Neural cell (in vitro differentiated cells): ENCODE data around the gene PRKCA. TPM values are rescaled to one million over a fixed set of nuclear protein-coding genes. Genes with fewer than 3 reads are reported as not detected.

ENCODE experiments used
- H2AFZ ChIP-seq: fragments of 200-600, 300-800 bp; sonication (generic), shearing (Covaris generic); 2 replicates; pipeline ENCODE4 v1.6.0; 2014; ENCODE audit warnings: low read depth, mild to moderate bottlenecking, antibody characterized with exemption, low read length, moderate library complexity
- H3F3A ChIP-seq: fragments of 200-600 bp; shearing (Covaris generic); 2 replicates; pipeline ENCODE4 v1.6.1; 2016; ENCODE audit warnings: mild to moderate bottlenecking, moderate library complexity, mixed read lengths, antibody characterized with exemption, low read length; ENCODE audit not compliant: insufficient read depth, poor library complexity, severe bottlenecking
- H3K27ac ChIP-seq: fragments of 200-600, 300-800 bp; sonication (generic), shearing (Covaris generic); 2 replicates; pipeline ENCODE4 v1.5.1; 2014; ENCODE audit warnings: mild to moderate bottlenecking, low read length, moderate library complexity
- H3K27me3 ChIP-seq: fragments of 300-800, 200-600 bp; sonication (generic), shearing (Covaris generic); 2 replicates; pipeline ENCODE4 v1.6.0; 2014; ENCODE audit warnings: mild to moderate bottlenecking, low read depth, low read length, moderate library complexity; ENCODE audit not compliant: insufficient read depth
- H3K36me3 ChIP-seq: fragments of 300-800, 200-600 bp; sonication (generic), shearing (Covaris generic); 2 replicates; pipeline ENCODE4 v1.5.1; 2014; ENCODE audit warnings: mild to moderate bottlenecking, antibody characterized with exemption, low read length, moderate library complexity; ENCODE audit not compliant: insufficient read depth
- H3K4me2 ChIP-seq: fragments of 300-800, 200-600 bp; sonication (generic), shearing (Covaris generic); 2 replicates; pipeline ENCODE4 v1.6.0; 2014; ENCODE audit warnings: mild to moderate bottlenecking, low read length
- H3K4me3 ChIP-seq: fragments of 300-800, 200-600 bp; sonication (generic), shearing (Covaris generic); 2 replicates; pipeline ENCODE4 v1.5.1; 2014; ENCODE audit warnings: mild to moderate bottlenecking, low read length, moderate library complexity
- H3K79me2 ChIP-seq: fragments of 200-600 bp; shearing (Covaris generic); replicated peaks from 2 replicates; pipeline ENCODE4 v1.6.0; 2014; ENCODE audit warnings: mild to moderate bottlenecking, low read length, moderate library complexity; ENCODE audit not compliant: insufficient read depth
- H3K9ac ChIP-seq: fragments of 300-800, 200-600 bp; sonication (generic), shearing (Covaris generic); 2 replicates; pipeline ENCODE4 v1.6.1; 2016; ENCODE audit warnings: mild to moderate bottlenecking, low read length, mixed read lengths
- H3K9me2 ChIP-seq: fragments of 200-600 bp; shearing (Covaris generic); 2 replicates; pipeline ENCODE4 v1.6.1; 2016; ENCODE audit warnings: mild to moderate bottlenecking, low read length, mixed read lengths; ENCODE audit not compliant: insufficient read depth
- H3K9me3 ChIP-seq: fragments of 200-600, 300-800 bp; sonication (generic), shearing (Covaris generic); 2 replicates; pipeline ENCODE4 v1.6.1; 2016; ENCODE audit warnings: mild to moderate bottlenecking, mixed run types, low read length, moderate library complexity, mixed read lengths
- H4K20me1 ChIP-seq: fragments of 200-600 bp; shearing (Covaris generic); 2 replicates; pipeline ENCODE4 v1.6.1; 2016; ENCODE audit warnings: mild to moderate bottlenecking, mixed run types; ENCODE audit not compliant: insufficient read depth
- CTCF ChIP-seq: fragments of 450-650 bp; IDR thresholded peaks from 2 replicates; pipeline ENCODE4 v1.5.1; 2014; ENCODE audit warnings: antibody characterized with exemption, mild to moderate bottlenecking, moderate library complexity; ENCODE audit not compliant: poor library complexity, severe bottlenecking
- EP300 ChIP-seq: fragments of 450-650 bp; conservative IDR thresholded peaks from 2 replicates; pipeline ENCODE4 v1.6.1; 2014; ENCODE audit warnings: antibody characterized with exemption, mild to moderate bottlenecking, moderate library complexity; ENCODE audit not compliant: poor library complexity, severe bottlenecking
- EZH2 ChIP-seq: fragments of 200-600, 300-800 bp; shearing (Covaris generic), sonication (generic); IDR thresholded peaks from 2 replicates; pipeline ENCODE4 v1.6.1; 2014; ENCODE audit warnings: antibody characterized with exemption, low read length, borderline replicate concordance, mild to moderate bottlenecking; ENCODE audit not compliant: insufficient read depth, poor library complexity, severe bottlenecking
- MXI1 ChIP-seq: fragments of 450-650 bp; conservative IDR thresholded peaks from 2 replicates; pipeline ENCODE4 v1.6.1; 2014; ENCODE audit warnings: antibody characterized with exemption, mild to moderate bottlenecking; ENCODE audit not compliant: poor library complexity, severe bottlenecking
- POLR2AphosphoS5 ChIP-seq: IDR thresholded peaks from 2 replicates; pipeline ENCODE4 v1.6.1; 2012
- RAD21 ChIP-seq: fragments of 450-650 bp; conservative IDR thresholded peaks from 2 replicates; pipeline ENCODE4 v1.6.1; 2014; ENCODE audit warnings: antibody characterized with exemption, mild to moderate bottlenecking, moderate library complexity
- REST ChIP-seq: IDR thresholded peaks from 2 replicates; pipeline ENCODE4 v1.6.1; 2012; ENCODE audit warnings: borderline replicate concordance
- SMC3 ChIP-seq: fragments of 450-650 bp; conservative IDR thresholded peaks from 2 replicates; pipeline ENCODE4 v1.6.1; 2014; ENCODE audit warnings: antibody characterized with exemption, mild to moderate bottlenecking, moderate library complexity; ENCODE audit not compliant: poor library complexity
- TAF1 ChIP-seq: IDR thresholded peaks from 2 replicates; pipeline ENCODE4 v1.6.1; 2012; ENCODE audit warnings: low read depth
- polyA plus RNA-seq: library from polyadenylated mRNA; depleted of rRNA; stranded (reverse); fragments of >200 nt; gene quantifications from 2 replicates; pipeline ENCODE4 v1.2.3, GENCODE V29; 2014

The PRKCA gene
- polyA plus RNA-seq, 1 donor from 2014 or later, result 5.9 TPM

GRCh38 chr17:66353937-66354401, 51.6 kb downstream of the PRKCA start:
- TF ChIP-seq MXI1 (no peak), EZH2 (no peak), RAD21 (no peak), TAF1 (no peak), REST (no peak), POLR2AphosphoS5 (no peak), EP300 (no peak), CTCF (no peak)
- H3K27ac ChIP-seq, result no peak overlapping the region
- no peak overlapping the region for H3K4me2 ChIP-seq
- no peaks in the 10 kb centered on the region for H3K79me2 ChIP-seq
- H3K27me3 ChIP-seq, result no peaks in the 10 kb centered on the region
- no peaks in the 10 kb centered on the region for H3K9me2 ChIP-seq
- H2AFZ ChIP-seq, result no peak overlapping the region
- no peak overlapping the region for H3K9ac ChIP-seq
- no peaks in the 10 kb centered on the region for H3K9me3 ChIP-seq
- H3K36me3 ChIP-seq, result no peaks in the 10 kb centered on the region
- H4K20me1 ChIP-seq, result no peaks in the 10 kb centered on the region
- H3F3A ChIP-seq, result no peaks in the 10 kb centered on the region
- no peak overlapping the region for H3K4me3 ChIP-seq

GRCh38 chr17:66354472-66354871, 52.1 kb downstream of the PRKCA start:
- H2AFZ ChIP-seq, result no peak overlapping the region
- no peaks in the 10 kb centered on the region for H4K20me1 ChIP-seq
- H3K9me3 ChIP-seq, result no peaks in the 10 kb centered on the region
- no peak overlapping the region for H3K4me3 ChIP-seq
- TF ChIP-seq SMC3 (no peak), POLR2AphosphoS5 (no peak), TAF1 (no peak), EP300 (no peak), RAD21 (no peak), MXI1 (no peak), REST (no peak), CTCF (no peak), EZH2 (no peak)
- H3K27me3 ChIP-seq, result no peaks in the 10 kb centered on the region
- H3K9ac ChIP-seq, result no peak overlapping the region
- no peak overlapping the region for H3K4me2 ChIP-seq
- H3K79me2 ChIP-seq, result no peaks in the 10 kb centered on the region
- H3F3A ChIP-seq, result no peaks in the 10 kb centered on the region
- no peaks in the 10 kb centered on the region for H3K36me3 ChIP-seq
- H3K9me2 ChIP-seq, result no peaks in the 10 kb centered on the region
- H3K27ac ChIP-seq, result no peak overlapping the region
